CD4-positive, CD25-positive, alpha-beta regulatory T cell (primary cell): ENCODE measurements around the gene MYH7B. TPM values are rescaled to one million over a fixed set of nuclear protein-coding genes. Genes with fewer than 3 reads are reported as not detected.

ENCODE experiments used
- ATAC-seq, 2 donors: fragments of 150-1000 bp; cut with Tn5 transposase; one replicate each; pipeline ENCODE4 v1.10.0; 2021; ENCODE audit warnings: low read depth in 2 of 2, moderate number of reproducible peaks in 2 of 2, moderate library complexity in 1 of 2
- DNase-seq, 3 donors: peaks; one replicate each; pipeline versions ENCODE4 v3.0.0 to v3.0.0-alpha.2; 2012 to 2022; ENCODE audit warnings: mixed read lengths in 1 of 3
- H3K27ac ChIP-seq: one replicate; pipeline ENCODE4 v1.7.0; 2013; ENCODE audit warnings: mild to moderate bottlenecking, low read length; ENCODE audit not compliant: insufficient read depth, poor library complexity, severe bottlenecking
- H3K27me3 ChIP-seq: one replicate; pipeline ENCODE4 v1.7.0; 2013; ENCODE audit warnings: low read length; ENCODE audit not compliant: control insufficient read depth, insufficient read depth
- H3K36me3 ChIP-seq: one replicate; pipeline ENCODE4 v1.7.0; 2013; ENCODE audit warnings: mild to moderate bottlenecking, low read length, moderate library complexity; ENCODE audit not compliant: control insufficient read depth, insufficient read depth
- H3K4me1 ChIP-seq: 2 replicates; pipeline ENCODE4 v1.7.0; 2013; ENCODE audit warnings: mild to moderate bottlenecking, low read length; ENCODE audit not compliant: insufficient read depth, control insufficient read depth, poor library complexity, severe bottlenecking
- H3K4me3 ChIP-seq: one replicate; pipeline ENCODE4 v1.7.0; 2013; ENCODE audit warnings: low read depth, mild to moderate bottlenecking, low read length, moderate library complexity
- H3K9me3 ChIP-seq, 2 experiments: 1 replicate in 1 of 2; 2 replicates in 1 of 2; pipeline ENCODE4 v1.7.0; 2013; ENCODE audit warnings: low read length in 2 of 2, mild to moderate bottlenecking in 1 of 2, moderate library complexity in 1 of 2; ENCODE audit not compliant: control insufficient read depth in 2 of 2
- H3K27ac Mint-ChIP-seq, 3 donors: one replicate each; pipeline ENCODE4 v1.8.0; 2020 to 2022; ENCODE audit warnings: mild to moderate bottlenecking in 3 of 3, mixed read lengths in 3 of 3, moderate library complexity in 2 of 3
- H3K27me3 Mint-ChIP-seq: one replicate; pipeline ENCODE4 v1.8.0; 2022; ENCODE audit warnings: mild to moderate bottlenecking, mixed read lengths
- H3K36me3 Mint-ChIP-seq: one replicate; pipeline ENCODE4 v1.8.0; 2020; ENCODE audit warnings: mixed read lengths
- H3K4me1 Mint-ChIP-seq, 4 donors: one replicate each; pipeline ENCODE4 v1.8.0; 2020 to 2022; ENCODE audit warnings: mixed read lengths in 4 of 4, mild to moderate bottlenecking in 1 of 4
- H3K4me3 Mint-ChIP-seq, 4 donors: one replicate each; pipeline ENCODE4 v1.8.0; 2020 to 2022; ENCODE audit warnings: mild to moderate bottlenecking in 4 of 4, mixed read lengths in 4 of 4, moderate library complexity in 3 of 4
- H3K9me3 Mint-ChIP-seq, 7 donors: one replicate each; pipeline ENCODE4 v1.8.0; 2020 to 2022; ENCODE audit warnings: mixed read lengths in 7 of 7, mild to moderate bottlenecking in 3 of 7, moderate library complexity in 2 of 7
- polyA plus RNA-seq, 4 donors: library from polyadenylated mRNA; unstranded; fragments of 300-500 nt; fragmentation: Illumina TruSeq; gene quantifications; one replicate each; pipeline ENCODE4 v1.2.3, GENCODE V29; 2021
- total RNA-seq: library from RNA; stranded (reverse); gene quantifications from one replicate; pipeline ENCODE4 v1.2.3, GENCODE V29; 2022

Gene MYH7B
- total and polyA plus RNA-seq, 5 donors from 2014 or later = 0.20 to 0.35 TPM; not detected in 3

DNA sequence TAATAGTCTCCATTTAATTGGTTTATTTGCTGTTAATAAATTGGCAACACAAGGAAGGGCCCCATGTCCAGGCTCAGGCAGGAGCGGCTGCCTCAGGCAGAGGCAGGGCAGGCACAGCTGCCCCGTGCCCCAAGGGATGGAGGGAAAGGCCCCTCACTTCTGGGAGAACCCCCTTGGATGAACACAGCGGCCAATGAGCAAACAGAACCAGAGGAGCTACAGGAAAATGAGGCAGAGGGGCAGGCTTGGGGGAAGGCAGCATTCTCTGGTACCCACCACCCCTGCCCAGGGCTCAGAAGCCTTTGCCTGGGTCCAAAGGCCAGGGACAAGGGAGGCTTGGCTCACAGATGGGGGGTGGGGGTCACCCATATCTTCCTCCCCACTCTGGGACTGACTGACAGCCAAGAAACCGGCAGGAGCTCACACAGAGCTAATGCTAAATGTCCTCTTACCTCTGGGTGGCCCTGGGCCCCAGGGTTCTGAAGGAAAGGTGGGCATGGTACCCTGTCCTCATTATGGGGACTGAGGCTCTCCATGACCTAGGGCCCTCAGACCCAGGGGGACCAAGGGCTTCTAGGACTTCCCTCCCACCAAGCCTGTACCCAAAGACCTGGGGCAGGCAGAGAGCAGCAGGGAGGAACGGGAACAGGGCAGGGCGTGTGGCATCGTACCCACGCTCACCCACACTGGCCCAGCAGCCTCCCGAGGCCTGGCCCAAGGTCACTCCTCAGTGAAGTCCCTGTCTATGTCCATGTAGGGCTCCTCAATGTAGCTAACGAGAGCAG is 47.0 kb downstream of the MYH7B start:
- Histone ChIP-seq H3K36me3 (peaks cover 85% of the 10 kb centered on the region), H3K27ac (no peak overlapping the region), H3K9me3 (no peaks in the 10 kb centered on the region), H3K4me3 (no peak overlapping the region), H3K4me1 (no peaks in the 10 kb centered on the region), H3K27me3 (no peaks in the 10 kb centered on the region)
- Mint-ChIP-seq H3K36me3 (peaks cover 29% of the 10 kb centered on the region), H3K4me3 (no peak overlapping the region), H3K9me3 (peaks cover 0 to 2% (median 0%) of the 10 kb centered on the region in 7 donors), H3K27me3 (no peaks in the 10 kb centered on the region), H3K4me1 (peaks cover 0 to 3% (median under 1%) of the 10 kb centered on the region in 4 donors), H3K27ac (no peak overlapping the region)
- ATAC-seq (no peak), DNase-seq (no peak)

- Mint-ChIP-seq H3K36me3 (peaks cover 29% of the 10 kb centered on the region), H3K9me3 (peaks cover 0 to 2% (median 0%) of the 10 kb centered on the region in 7 donors), H3K4me1 (no peaks in the 10 kb centered on the region), H3K27me3 (no peaks in the 10 kb centered on the region), H3K27ac (no peak overlapping the region), H3K4me3 (no peak overlapping the region)
- ATAC-seq (no peak), DNase-seq (no peak)
- Histone ChIP-seq H3K4me3 (no peak overlapping the region), H3K27ac (no peak overlapping the region), H3K27me3 (no peaks in the 10 kb centered on the region), H3K36me3 (peaks cover 87% of the 10 kb centered on the region), H3K9me3 (no peaks in the 10 kb centered on the region), H3K4me1 (no peaks in the 10 kb centered on the region)
Measured at GRCh38 chr20:35003211-35004031, 47.8 kb downstream of the MYH7B start.

DNA sequence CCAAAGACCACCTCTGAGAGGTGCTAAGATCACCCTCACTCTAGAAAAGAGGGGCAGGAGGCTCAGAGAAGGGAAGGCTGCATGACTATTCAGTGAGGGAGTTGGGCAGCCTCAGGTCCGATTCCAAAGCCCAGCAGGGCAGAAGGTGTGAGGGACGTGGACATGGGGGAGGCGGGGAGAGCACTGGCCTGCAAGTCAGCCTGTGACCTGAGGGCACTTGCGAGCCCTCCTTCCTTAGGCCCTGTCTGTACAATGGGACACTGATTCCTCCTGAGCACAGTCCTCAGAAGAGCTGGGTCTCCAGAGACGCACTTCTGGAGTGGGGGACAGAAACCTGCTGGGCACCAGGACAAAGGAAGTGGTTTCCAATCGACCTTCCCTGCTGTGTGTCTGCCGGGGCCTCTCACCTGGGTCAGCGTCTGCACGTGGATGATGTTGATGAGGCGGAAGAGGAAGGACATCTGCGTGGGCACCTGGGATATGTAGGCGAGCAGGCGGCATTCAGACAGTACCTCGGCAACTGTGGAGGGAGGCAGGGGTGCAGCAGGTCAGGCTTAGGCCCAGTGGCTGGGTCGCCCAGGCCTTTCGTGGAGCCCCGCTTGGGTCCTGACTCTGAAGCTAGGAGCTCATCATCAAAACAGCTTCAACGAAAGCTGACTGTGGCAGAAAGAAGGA is 48.5 kb downstream of the MYH7B start:
- H3K27me3 ChIP-seq = no peaks in the 10 kb centered on the region
- H3K27ac Mint-ChIP-seq = no peak overlapping the region

GRCh38 chr20:35004749-35005462 is 49.2 kb downstream of the MYH7B start:
- Mint-ChIP-seq H3K36me3 (peaks cover 37% of the 10 kb centered on the region), H3K4me1 (no peaks in the 10 kb centered on the region), H3K27me3 (no peaks in the 10 kb centered on the region), H3K9me3 (peaks cover 0 to 1% (median 0%) of the 10 kb centered on the region in 7 donors), H3K27ac (no peak overlapping the region), H3K4me3 (no peak overlapping the region)
- Histone ChIP-seq H3K4me3 (no peak overlapping the region), H3K4me1 (no peaks in the 10 kb centered on the region), H3K9me3 (no peaks in the 10 kb centered on the region), H3K27me3 (no peaks in the 10 kb centered on the region), H3K36me3 (peaks cover 94% of the 10 kb centered on the region), H3K27ac (no peak overlapping the region)
- DNase-seq = no peak
- ATAC-seq = no peak

More for the DNA sequence above, 48.5 kb downstream of the MYH7B start:
- no peak overlapping the region for H3K4me3 ChIP-seq
- H3K4me1 Mint-ChIP-seq = no peaks in the 10 kb centered on the region
- no peak for ATAC-seq
- no peak overlapping the region for H3K4me3 Mint-ChIP-seq
- H3K9me3 ChIP-seq = no peaks in the 10 kb centered on the region
- H3K27me3 Mint-ChIP-seq = no peaks in the 10 kb centered on the region
- no peak for DNase-seq
- peaks cover 34% of the 10 kb centered on the region for H3K36me3 Mint-ChIP-seq
- peaks cover 92% of the 10 kb centered on the region for H3K36me3 ChIP-seq
- H3K4me1 ChIP-seq = no peaks in the 10 kb centered on the region
- no peak overlapping the region for H3K27ac ChIP-seq
- H3K9me3 Mint-ChIP-seq = peaks cover 0 to 2% (median 0%) of the 10 kb centered on the region in 7 donors

Other genes with a start within 250 kb of the MYH7B start
- 31.5 TPM for gene NCOA6, start 130.2 kb upstream of the MYH7B start, total RNA-seq
- 1 to 10 TPM; 1.7 to 4.0 (median 3.5) TPM for gene NCOA6, start 130.2 kb upstream of the MYH7B start, polyA plus RNA-seq
- gene GGT7, start 83.0 kb upstream of the MYH7B start, total RNA-seq = 20.9 TPM
- 1 to 10 TPM; 3.9 to 6.9 (median 5.4) TPM for gene GGT7, start 83.0 kb upstream of the MYH7B start, polyA plus RNA-seq
- 8.8 TPM for gene ACSS2, start 79.3 kb upstream of the MYH7B start, total RNA-seq
- gene ACSS2, start 79.3 kb upstream of the MYH7B start, polyA plus RNA-seq = 10 to 100 TPM in 3 of 4 donors, 1 to 10 TPM in 1; 8.8 to 14.1 (median 12.8) TPM
- 26.0 TPM for gene GSS, start 62 bp upstream of the MYH7B start, total RNA-seq
- 10 to 100 TPM; 29.8 to 33.0 (median 31.4) TPM for gene GSS, start 62 bp upstream of the MYH7B start, polyA plus RNA-seq
- gene TRPC4AP, start 136.9 kb downstream of the MYH7B start, total RNA-seq = 76.4 TPM
- 10 to 100 TPM; 58.7 to 73.2 (median 60.8) TPM for gene TRPC4AP, start 136.9 kb downstream of the MYH7B start, polyA plus RNA-seq
- gene EDEM2, start 191.5 kb downstream of the MYH7B start, total RNA-seq = 22.7 TPM
- gene EDEM2, start 191.5 kb downstream of the MYH7B start, polyA plus RNA-seq = 10 to 100 TPM; 46.4 to 52.1 (median 50.4) TPM
- not detected for gene PROCR, start 216.2 kb downstream of the MYH7B start, total RNA-seq
- gene PROCR, start 216.2 kb downstream of the MYH7B start, polyA plus RNA-seq = 1 to 10 TPM in 3 of 4 donors, under 1 TPM in 1; 1.00 to 3.7 (median 1.7) TPM